ENCODE measurements around the gene BBS10. TPM values are rescaled to one million over a fixed set of nuclear protein-coding genes. Genes with fewer than 3 reads are reported as not detected.

The BBS10 gene
- total and polyA plus RNA-seq, 2 of the 13 experiments (the other 11 are each of a cell fraction or from before 2014, with no cell fraction given), result 4.9 to 7.4 TPM

DNA sequence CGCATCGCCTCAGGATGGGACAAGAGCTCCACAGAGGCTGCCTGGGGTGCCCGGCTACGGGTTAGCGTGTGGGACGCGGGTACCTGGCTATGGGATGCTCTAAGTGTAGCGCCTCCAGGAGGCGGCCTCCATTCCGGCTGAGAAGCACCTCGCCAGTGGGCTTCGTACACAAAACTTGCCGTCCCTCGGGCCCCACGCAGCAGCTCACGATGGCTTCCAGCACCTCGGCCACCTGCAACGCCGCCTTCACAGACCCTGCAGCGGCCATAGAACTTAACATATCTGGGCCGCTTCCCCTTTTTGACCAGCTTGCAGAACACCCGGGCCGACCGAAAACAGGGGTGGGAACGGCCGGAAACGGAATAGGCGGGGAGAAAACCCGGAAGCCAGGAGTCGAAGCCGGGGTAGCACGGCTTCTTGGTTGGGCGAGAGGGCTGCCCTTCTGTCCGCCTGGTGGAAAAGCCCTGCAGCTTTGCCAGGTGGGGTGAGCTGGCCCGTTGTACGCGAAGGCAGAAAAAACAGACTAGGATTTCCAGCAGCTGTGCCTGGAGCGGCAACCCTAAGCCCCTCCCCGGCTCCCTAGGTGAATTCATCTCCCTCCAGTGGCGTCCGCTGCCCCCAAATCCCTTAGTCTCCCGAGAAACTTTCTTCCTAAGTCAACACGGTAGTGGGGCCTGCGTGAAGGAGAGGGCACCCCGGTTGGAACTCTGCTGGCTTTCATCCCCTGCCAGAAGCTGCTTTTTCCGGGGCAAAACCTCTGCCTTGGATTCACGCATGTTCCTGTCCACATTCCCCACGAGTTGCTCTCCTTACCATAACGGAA is at the start of gene BBS10 (continued):
- no peak for TF ChIP-seq ZFP41 (CRISPR knock-in tag; IDR thresholded peaks at IDR 0.05; ENCODE audit: borderline replicate concordance)
- no peak for TF ChIP-seq XBP1 (CRISPR knock-in tag; IDR thresholded peaks at IDR 0.05)
- no peak for TF ChIP-seq ZFAT (CRISPR knock-in tag; conservative IDR thresholded peaks at IDR 0.05)
- TF ChIP-seq ZNF33B (CRISPR knock-in tag; IDR thresholded peaks at IDR 0.05), result peak; percentile 83; the same call in 1 of the 2 replicates
- TF ChIP-seq, protein P1, sequence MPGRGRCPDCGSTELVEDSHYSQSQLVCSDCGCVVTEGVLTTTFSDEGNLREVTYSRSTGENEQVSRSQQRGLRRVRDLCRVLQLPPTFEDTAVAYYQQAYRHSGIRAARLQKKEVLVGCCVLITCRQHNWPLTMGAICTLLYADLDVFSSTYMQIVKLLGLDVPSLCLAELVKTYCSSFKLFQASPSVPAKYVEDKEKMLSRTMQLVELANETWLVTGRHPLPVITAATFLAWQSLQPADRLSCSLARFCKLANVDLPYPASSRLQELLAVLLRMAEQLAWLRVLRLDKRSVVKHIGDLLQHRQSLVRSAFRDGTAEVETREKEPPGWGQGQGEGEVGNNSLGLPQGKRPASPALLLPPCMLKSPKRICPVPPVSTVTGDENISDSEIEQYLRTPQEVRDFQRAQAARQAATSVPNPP (CRISPR knock-in tag; IDR thresholded peaks at IDR 0.05), result no peak
- TF ChIP-seq FIP1L1 (IDR thresholded peaks at IDR 0.05; ENCODE audit: borderline replicate concordance, insufficient read depth, low read depth, low read length), result no peak
- TF ChIP-seq ZNF451 (CRISPR knock-in tag; IDR thresholded peaks at IDR 0.05), result no peak
- no peak for TF ChIP-seq FOSL1 (CRISPR knock-in tag; IDR thresholded peaks at IDR 0.05; ENCODE audit: borderline replicate concordance)
- TF ChIP-seq RARA (CRISPR knock-in tag; IDR thresholded peaks at IDR 0.05), result 0 out of 2 replicates have a peak, but pooled peaks have one; percentile 16
- TF ChIP-seq FOSL2 (CRISPR knock-in tag; IDR thresholded peaks at IDR 0.05), result 0 out of 2 replicates have a peak, but pooled peaks have one; percentile 32
- 0 out of 2 replicates have a peak, but pooled peaks have one; percentile 47 for TF ChIP-seq ZNF83 (CRISPR knock-in tag; IDR thresholded peaks at IDR 0.05; ENCODE audit: borderline replicate concordance)
- TF ChIP-seq, protein P2, sequence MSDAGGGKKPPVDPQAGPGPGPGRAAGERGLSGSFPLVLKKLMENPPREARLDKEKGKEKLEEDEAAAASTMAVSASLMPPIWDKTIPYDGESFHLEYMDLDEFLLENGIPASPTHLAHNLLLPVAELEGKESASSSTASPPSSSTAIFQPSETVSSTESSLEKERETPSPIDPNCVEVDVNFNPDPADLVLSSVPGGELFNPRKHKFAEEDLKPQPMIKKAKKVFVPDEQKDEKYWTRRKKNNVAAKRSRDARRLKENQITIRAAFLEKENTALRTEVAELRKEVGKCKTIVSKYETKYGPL (CRISPR knock-in tag; IDR thresholded peaks at IDR 0.05), result no peak
- TF ChIP-seq HOXA7 (CRISPR knock-in tag; IDR thresholded peaks at IDR 0.05), result no peak
- TF ChIP-seq HOXD1 (CRISPR knock-in tag; IDR thresholded peaks at IDR 0.05), result peak; percentile 45; the same call in 1 of the 2 replicates
- TF ChIP-seq ZFP1 (CRISPR knock-in tag; IDR thresholded peaks at IDR 0.05), result no peak
- no peak for TF ChIP-seq ZNF709 (CRISPR knock-in tag; IDR thresholded peaks at IDR 0.05)
- peak; percentile 85 for TF ChIP-seq NFYC (CRISPR knock-in tag; IDR thresholded peaks at IDR 0.05)
- no peak; the same call in 1 of the 2 replicates for TF ChIP-seq LCORL (IDR thresholded peaks at IDR 0.05)
- TF ChIP-seq LCORL (CRISPR knock-in tag; IDR thresholded peaks at IDR 0.05), result peak; percentile 69; the same call in 1 of the 2 replicates
- no peak for TF ChIP-seq TEAD3 (CRISPR knock-in tag; optimal IDR thresholded peaks at IDR 0.05; ENCODE audit: borderline replicate concordance)
- TF ChIP-seq, protein P3, sequence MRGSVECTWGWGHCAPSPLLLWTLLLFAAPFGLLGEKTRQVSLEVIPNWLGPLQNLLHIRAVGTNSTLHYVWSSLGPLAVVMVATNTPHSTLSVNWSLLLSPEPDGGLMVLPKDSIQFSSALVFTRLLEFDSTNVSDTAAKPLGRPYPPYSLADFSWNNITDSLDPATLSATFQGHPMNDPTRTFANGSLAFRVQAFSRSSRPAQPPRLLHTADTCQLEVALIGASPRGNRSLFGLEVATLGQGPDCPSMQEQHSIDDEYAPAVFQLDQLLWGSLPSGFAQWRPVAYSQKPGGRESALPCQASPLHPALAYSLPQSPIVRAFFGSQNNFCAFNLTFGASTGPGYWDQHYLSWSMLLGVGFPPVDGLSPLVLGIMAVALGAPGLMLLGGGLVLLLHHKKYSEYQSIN (CRISPR knock-in tag; IDR thresholded peaks at IDR 0.05; ENCODE audit: borderline replicate concordance), result no peak
- TF ChIP-seq, protein P4, sequence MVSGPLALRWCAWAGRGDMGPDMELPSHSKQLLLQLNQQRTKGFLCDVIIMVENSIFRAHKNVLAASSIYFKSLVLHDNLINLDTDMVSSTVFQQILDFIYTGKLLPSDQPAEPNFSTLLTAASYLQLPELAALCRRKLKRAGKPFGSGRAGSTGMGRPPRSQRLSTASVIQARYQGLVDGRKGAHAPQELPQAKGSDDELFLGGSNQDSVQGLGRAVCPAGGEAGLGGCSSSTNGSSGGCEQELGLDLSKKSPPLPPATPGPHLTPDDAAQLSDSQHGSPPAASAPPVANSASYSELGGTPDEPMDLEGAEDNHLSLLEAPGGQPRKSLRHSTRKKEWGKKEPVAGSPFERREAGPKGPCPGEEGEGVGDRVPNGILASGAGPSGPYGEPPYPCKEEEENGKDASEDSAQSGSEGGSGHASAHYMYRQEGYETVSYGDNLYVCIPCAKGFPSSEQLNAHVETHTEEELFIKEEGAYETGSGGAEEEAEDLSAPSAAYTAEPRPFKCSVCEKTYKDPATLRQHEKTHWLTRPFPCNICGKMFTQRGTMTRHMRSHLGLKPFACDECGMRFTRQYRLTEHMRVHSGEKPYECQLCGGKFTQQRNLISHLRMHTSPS (CRISPR knock-in tag; IDR thresholded peaks at IDR 0.05; ENCODE audit: low read depth), result no peak
- no peak for TF ChIP-seq PLRG1 (conservative IDR thresholded peaks at IDR 0.05)
- no peak for TF ChIP-seq EZH2 (conservative IDR thresholded peaks at IDR 0.05; ENCODE audit: low read depth, low read length)
- TF ChIP-seq PHF8 (CRISPR knock-in tag; IDR thresholded peaks at IDR 0.05), result peak; percentile 92
- TF ChIP-seq BCL6 (CRISPR knock-in tag; IDR thresholded peaks at IDR 0.05), result no peak
- no peak for TF ChIP-seq ZSCAN21 (CRISPR knock-in tag; IDR thresholded peaks at IDR 0.05; ENCODE audit: borderline replicate concordance)

Data from HepG2 (cell line).